Body of pancreas (tissue), 4 donors: ENCODE results near the gene OR10D3.

ENCODE experiments used
- CTCF ChIP-seq, 7 experiments: fragments of 450-650 bp in 4 of 7; fragments of 200-600 bp in 3 of 7; sonication (generic) in 3 of 7; IDR thresholded peaks; one replicate each; pipeline ENCODE4 v1.5.1; 2016 to 2019; ENCODE audit warnings: antibody characterized with exemption in 7 of 7
- POLR2A ChIP-seq, 3 donors: fragments of 450-650 bp; IDR thresholded peaks; one replicate each; pipeline ENCODE4 v1.6.1; 2016; ENCODE audit warnings: antibody characterized with exemption in 3 of 3, mild to moderate bottlenecking in 2 of 3

DNA sequence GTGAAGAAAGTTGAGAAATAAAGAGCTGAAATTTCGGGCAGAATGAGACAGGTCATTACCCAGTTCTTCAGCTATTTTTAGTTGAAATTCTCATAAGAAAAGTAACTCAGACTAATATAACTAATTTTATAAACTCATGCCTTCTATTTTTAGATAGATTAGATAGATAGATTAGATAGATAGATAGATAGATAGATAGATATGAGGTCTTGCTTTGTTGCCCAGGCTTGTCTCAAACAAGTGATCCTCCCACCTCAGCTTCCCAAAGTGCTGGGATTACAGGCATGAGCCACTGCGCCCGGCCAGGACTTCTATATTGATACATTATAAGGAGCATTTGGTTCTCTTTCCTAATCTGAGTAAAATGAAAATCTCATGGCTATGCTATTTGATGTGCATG lies 30.9 kb downstream of the OR10D3 start:
- TF ChIP-seq CTCF (IDR thresholded peaks at IDR 0.05) (no peak), POLR2A (IDR thresholded peaks at IDR 0.05) (no peak)
